GM12873 (cell line): ENCODE data around the gene USP17L28.
"Not testable (repeated sequence)": the region's sequence is repeated elsewhere in the genome, so short reads cannot be mapped to it uniquely, and the experiment has no call there.

Experiments
- TF ChIP-seq, protein P1 (sequence below): IDR thresholded peaks from 2 replicates; pipeline ENCODE4 v1.5.1; 2012; ENCODE audit warnings: low read depth, mild to moderate bottlenecking, moderate library complexity, low read length, control low read depth; ENCODE audit not compliant: insufficient read depth; ENCODE audit errors: missing control alignments

USP17L28 gene, protein sequence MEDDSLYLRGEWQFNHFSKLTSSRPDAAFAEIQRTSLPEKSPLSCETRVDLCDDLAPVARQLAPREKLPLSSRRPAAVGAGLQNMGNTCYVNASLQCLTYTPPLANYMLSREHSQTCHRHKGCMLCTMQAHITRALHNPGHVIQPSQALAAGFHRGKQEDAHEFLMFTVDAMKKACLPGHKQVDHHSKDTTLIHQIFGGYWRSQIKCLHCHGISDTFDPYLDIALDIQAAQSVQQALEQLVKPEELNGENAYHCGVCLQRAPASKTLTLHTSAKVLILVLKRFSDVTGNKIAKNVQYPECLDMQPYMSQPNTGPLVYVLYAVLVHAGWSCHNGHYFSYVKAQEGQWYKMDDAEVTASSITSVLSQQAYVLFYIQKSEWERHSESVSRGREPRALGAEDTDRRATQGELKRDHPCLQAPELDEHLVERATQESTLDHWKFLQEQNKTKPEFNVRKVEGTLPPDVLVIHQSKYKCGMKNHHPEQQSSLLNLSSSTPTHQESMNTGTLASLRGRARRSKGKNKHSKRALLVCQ

DNA sequence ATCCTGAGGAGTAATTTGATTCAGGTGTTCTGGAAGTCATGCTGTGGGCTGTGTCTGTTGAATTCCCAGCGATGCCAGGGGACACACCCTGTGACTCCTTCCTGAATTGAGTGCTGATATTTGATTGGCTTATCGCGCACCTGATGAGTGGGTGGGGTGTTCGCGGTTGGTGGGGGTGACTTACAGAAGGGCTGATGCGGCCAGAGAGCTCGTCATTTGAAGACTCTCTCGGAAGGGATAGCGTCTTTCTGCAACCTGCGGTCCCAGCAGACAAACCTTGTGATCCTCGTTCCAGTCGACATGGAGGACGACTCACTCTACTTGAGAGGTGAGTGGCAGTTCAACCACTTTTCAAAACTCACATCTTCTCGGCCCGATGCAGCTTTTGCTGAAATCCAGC is at the start of gene USP17L28:
Gene USP17L28 (plus strand): TSS at position 301 of the 400 bp plus-strand sequence. CDS start 0 bp downstream, at position 301.
- TF ChIP-seq, protein P1, sequence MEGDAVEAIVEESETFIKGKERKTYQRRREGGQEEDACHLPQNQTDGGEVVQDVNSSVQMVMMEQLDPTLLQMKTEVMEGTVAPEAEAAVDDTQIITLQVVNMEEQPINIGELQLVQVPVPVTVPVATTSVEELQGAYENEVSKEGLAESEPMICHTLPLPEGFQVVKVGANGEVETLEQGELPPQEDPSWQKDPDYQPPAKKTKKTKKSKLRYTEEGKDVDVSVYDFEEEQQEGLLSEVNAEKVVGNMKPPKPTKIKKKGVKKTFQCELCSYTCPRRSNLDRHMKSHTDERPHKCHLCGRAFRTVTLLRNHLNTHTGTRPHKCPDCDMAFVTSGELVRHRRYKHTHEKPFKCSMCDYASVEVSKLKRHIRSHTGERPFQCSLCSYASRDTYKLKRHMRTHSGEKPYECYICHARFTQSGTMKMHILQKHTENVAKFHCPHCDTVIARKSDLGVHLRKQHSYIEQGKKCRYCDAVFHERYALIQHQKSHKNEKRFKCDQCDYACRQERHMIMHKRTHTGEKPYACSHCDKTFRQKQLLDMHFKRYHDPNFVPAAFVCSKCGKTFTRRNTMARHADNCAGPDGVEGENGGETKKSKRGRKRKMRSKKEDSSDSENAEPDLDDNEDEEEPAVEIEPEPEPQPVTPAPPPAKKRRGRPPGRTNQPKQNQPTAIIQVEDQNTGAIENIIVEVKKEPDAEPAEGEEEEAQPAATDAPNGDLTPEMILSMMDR = not testable (repeated sequence)

DNA sequence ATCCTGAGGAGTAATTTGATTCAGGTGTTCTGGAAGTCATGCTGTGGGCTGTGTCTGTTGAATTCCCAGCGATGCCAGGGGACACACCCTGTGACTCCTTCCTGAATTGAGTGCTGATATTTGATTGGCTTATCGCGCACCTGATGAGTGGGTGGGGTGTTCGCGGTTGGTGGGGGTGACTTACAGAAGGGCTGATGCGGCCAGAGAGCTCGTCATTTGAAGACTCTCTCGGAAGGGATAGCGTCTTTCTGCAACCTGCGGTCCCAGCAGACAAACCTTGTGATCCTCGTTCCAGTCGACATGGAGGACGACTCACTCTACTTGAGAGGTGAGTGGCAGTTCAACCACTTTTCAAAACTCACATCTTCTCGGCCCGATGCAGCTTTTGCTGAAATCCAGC is 23.8 kb upstream of the USP17L28 start, which contains the start of gene USP17L24:
Gene USP17L24 (plus strand): TSS at position 301 of the 400 bp plus-strand sequence. CDS start 0 bp downstream, at position 301.
- TF ChIP-seq, protein P1 = not testable (repeated sequence)

DNA sequence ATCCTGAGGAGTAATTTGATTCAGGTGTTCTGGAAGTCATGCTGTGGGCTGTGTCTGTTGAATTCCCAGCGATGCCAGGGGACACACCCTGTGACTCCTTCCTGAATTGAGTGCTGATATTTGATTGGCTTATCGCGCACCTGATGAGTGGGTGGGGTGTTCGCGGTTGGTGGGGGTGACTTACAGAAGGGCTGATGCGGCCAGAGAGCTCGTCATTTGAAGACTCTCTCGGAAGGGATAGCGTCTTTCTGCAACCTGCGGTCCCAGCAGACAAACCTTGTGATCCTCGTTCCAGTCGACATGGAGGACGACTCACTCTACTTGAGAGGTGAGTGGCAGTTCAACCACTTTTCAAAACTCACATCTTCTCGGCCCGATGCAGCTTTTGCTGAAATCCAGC is 19.1 kb upstream of the USP17L28 start, which contains the start of gene USP17L25:
Gene USP17L25 (plus strand): TSS at position 301 of the 400 bp plus-strand sequence. CDS start 0 bp downstream, at position 301.
- TF ChIP-seq, protein P1 = not testable (repeated sequence)

DNA sequence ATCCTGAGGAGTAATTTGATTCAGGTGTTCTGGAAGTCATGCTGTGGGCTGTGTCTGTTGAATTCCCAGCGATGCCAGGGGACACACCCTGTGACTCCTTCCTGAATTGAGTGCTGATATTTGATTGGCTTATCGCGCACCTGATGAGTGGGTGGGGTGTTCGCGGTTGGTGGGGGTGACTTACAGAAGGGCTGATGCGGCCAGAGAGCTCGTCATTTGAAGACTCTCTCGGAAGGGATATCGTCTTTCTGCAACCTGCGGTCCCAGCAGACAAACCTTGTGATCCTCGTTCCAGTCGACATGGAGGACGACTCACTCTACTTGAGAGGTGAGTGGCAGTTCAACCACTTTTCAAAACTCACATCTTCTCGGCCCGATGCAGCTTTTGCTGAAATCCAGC is 14.3 kb upstream of the USP17L28 start, which contains the start of gene USP17L26:
Gene USP17L26 (plus strand): TSS at position 301 of the 400 bp plus-strand sequence. CDS start 0 bp downstream, at position 301.
- TF ChIP-seq, protein P1 = not testable (repeated sequence)

DNA sequence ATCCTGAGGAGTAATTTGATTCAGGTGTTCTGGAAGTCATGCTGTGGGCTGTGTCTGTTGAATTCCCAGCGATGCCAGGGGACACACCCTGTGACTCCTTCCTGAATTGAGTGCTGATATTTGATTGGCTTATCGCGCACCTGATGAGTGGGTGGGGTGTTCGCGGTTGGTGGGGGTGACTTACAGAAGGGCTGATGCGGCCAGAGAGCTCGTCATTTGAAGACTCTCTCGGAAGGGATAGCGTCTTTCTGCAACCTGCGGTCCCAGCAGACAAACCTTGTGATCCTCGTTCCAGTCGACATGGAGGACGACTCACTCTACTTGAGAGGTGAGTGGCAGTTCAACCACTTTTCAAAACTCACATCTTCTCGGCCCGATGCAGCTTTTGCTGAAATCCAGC is 9.6 kb upstream of the USP17L28 start, which contains the start of gene USP17L5:
Gene USP17L5 (plus strand): TSS at position 301 of the 400 bp plus-strand sequence. CDS start 0 bp downstream, at position 301.
- TF ChIP-seq, protein P1 = not testable (repeated sequence)

DNA sequence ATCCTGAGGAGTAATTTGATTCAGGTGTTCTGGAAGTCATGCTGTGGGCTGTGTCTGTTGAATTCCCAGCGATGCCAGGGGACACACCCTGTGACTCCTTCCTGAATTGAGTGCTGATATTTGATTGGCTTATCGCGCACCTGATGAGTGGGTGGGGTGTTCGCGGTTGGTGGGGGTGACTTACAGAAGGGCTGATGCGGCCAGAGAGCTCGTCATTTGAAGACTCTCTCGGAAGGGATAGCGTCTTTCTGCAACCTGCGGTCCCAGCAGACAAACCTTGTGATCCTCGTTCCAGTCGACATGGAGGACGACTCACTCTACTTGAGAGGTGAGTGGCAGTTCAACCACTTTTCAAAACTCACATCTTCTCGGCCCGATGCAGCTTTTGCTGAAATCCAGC is 4.8 kb upstream of the USP17L28 start, which contains the start of gene USP17L27:
Gene USP17L27 (plus strand): TSS at position 301 of the 400 bp plus-strand sequence. CDS start 0 bp downstream, at position 301.
- TF ChIP-seq, protein P1 = not testable (repeated sequence)

DNA sequence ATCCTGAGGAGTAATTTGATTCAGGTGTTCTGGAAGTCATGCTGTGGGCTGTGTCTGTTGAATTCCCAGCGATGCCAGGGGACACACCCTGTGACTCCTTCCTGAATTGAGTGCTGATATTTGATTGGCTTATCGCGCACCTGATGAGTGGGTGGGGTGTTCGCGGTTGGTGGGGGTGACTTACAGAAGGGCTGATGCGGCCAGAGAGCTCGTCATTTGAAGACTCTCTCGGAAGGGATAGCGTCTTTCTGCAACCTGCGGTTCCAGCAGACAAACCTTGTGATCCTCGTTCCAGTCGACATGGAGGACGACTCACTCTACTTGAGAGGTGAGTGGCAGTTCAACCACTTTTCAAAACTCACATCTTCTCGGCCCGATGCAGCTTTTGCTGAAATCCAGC is 4.6 kb downstream of the USP17L28 start, which contains the start of gene USP17L29:
Gene USP17L29 (plus strand): TSS at position 301 of the 400 bp plus-strand sequence. CDS start 0 bp downstream, at position 301.
- TF ChIP-seq, protein P1 = not testable (repeated sequence)
